GM21717 (cell line): Measurements from ENCODE around the gene COMT.
"Not testable (repeated sequence)": the region's sequence is repeated elsewhere in the genome, so short reads cannot be mapped to it uniquely, and the experiment has no call there.

Source experiments
- ATAC-seq: cut with Tn5 transposase; IDR thresholded peaks from one replicate; pipeline ENCODE4 v1.9.1; 2021; ENCODE audit warnings: mild to moderate bottlenecking, moderate library complexity; ENCODE audit not compliant: unreplicated experiment

Gene COMT

DNA sequence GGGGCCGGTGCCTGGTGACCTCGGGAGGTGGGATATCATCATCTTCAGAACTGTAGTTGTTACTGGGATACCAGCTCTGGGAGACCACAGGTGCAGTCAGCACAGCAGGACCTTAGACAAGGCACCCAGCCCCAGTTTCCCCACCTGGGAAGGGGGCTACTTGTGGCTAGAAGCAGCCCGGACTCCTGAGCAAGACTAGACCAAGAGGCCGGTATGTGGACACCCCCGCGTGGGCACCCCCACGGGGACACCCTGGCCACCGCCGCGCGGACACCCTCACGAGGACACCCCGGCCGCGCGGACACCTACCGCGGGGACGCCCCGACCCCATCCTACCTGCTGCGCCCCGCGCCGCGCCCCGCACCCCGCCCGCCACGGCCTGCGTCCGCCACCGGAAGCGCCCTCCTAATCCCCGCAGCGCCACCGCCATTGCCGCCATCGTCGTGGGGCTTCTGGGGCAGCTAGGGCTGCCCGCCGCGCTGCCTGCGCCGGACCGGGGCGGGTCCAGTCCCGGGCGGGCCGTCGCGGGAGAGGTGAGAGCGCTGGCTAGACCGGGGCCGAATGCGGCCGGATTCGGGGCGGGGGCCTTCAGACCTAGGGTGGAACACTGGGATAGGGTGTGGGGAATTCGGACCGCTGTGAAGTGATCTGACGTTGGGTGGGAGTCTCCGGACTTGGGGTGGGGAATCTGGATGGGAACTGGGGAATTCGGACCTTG lies at the start of gene COMT, which contains the start of gene TXNRD2:
Gene COMT, plus strand, starts transcription at position 408 of the 718 bp plus-strand sequence. CDS start 20,755 bp downstream, outside the sequence.
Gene TXNRD2, minus strand, starts transcription at position 454 of the 718 bp plus-strand sequence. Its CDS starts 15 bp downstream, at position 439.
- no peak for ATAC-seq

GRCh38 chr22:19892257-19892879 lies 49.2 kb upstream of the COMT start:
- ATAC-seq: no peak

DNA sequence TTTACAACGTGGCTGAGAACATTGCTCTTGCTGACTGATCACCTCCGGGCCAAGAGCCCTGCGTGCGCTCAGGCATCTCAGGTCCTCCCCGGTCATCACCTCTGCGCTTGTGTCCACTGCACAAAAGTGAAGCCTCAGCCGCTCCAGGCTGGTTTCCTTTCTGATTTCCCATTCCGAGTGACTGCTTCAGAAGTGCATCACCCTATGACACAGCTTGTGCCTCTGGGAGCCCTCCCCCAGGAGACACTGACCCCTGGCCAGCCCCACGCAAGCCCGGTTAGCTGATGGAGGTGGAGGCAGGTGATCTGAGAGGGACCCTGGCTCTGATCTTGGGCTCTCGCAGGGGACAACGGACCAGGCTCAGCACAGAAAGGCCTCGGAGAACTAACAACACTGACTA lies 48.6 kb upstream of the COMT start:
- ATAC-seq: no peak

DNA sequence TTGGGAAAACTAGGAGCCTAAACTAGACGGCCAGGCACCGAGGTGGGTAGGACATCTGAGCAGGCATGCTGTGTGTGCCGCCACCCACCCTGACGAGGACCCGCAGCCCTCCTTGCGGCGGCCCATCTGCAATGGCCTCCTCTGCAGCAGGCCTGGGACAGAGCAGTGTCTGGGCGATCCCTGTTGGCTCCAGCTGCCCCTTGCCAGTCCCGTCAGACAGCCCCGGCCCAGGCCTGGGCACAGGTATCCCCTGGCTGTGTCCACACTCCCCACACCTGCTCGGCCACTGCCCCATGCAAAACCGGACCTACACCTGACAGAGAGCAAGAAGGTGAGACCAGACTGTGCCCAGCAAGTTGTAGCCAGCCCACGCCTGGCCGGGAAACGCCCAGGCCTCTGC lies 48.2 kb upstream of the COMT start:
- no peak for ATAC-seq

GRCh38 chr22:19895160-19895849 lies 46.3 kb upstream of the COMT start:
- no peak for ATAC-seq

DNA sequence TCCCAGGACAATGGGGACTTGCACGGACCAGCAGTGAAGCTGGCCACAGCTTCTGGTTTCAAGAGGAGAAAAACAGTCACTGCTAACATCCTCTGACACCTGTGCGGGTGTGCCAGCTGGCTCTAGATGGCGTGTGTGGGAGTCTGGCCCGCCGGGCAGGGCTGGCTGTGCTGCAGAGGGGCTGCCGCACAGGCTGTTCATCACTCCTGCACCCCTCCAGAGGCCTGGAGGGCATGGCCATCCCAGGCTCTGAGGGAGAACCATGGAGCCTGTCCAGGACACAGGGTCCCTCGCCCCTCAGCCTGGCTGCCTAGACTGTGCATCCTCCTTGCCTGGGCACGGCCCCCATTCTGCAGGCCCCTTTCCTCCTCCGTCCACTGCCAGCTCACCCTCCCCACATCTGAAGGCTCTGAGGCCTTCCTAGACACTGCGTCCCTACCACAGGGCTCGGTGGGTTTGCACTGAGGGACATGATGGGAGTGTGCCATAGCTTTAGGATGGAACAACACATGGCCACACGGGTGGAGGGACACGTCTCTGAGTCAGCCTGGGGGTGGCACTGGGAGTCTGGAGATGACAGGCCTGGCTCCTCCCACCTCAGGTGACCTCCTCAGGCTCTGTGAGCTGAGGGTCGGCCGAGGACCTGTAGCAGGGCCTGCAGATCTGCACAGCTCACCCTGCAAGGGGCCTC lies 44.8 kb upstream of the COMT start:
- ATAC-seq: no peak

- ATAC-seq: no peak
Measured at GRCh38 chr22:19897726-19898125, 43.8 kb upstream of the COMT start.

DNA sequence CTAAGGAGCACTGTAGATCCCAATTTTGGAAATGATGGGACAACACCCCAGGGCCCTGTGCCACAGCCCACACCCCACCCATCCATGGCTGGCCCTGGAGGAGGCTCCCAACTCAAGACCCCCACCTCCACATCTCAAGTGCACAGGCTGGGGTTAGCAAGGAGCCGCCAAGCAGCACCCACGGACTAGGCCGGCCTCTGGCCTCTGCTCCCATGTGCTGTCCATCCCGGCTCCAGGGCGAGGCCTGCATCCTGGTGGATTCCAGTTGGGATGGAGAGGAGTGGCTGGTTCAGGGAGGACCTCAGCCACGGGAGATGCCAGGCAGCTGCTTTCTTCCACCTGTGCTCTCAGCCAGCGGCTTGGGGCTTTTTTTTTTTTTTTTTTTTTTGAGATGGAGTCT lies 43.4 kb upstream of the COMT start:
- ATAC-seq: no peak

- no peak for ATAC-seq
Measured at GRCh38 chr22:19898831-19899567, 42.6 kb upstream of the COMT start.

- no peak for ATAC-seq
Measured at GRCh38 chr22:19900707-19901436, 40.7 kb upstream of the COMT start.

DNA sequence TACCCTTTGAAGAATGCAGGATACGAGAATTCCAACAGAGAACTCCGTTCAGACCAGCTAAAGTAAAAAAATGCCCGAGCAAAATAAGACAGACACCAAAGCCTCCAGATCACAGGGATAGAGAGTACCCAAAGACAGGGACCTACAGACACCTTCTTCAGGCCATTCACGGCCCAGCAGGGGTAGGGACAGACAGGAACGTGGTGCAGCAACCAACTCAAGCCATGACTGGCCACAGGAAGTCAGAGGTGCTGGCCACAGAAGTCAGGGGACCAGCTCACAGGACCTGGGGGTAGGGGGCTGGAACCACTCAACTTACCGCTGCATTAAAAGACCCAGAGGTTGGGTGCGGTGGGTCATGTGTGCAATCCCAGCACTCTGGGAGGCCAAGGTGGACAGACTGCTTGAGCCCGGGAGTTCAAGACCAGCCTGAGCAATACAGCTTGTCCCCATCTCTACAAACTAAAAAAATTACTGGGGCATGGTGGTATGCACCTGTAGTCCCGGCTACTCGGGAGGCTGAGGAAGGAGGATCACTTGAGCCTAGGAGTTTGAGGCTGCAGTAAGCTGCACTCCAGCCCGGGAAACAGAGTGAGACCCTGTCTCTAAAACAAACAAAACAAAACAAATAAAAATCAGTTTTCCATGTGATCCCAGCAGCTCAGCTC lies 39.9 kb upstream of the COMT start:
- ATAC-seq: no peak

GRCh38 chr22:19902245-19902715 lies 39.3 kb upstream of the COMT start:
- no peak for ATAC-seq

GRCh38 chr22:19903031-19903430 lies 38.5 kb upstream of the COMT start:
- no peak for ATAC-seq

GRCh38 chr22:19903513-19903912 lies 38.1 kb upstream of the COMT start:
- ATAC-seq: no peak

- ATAC-seq: no peak
Measured at GRCh38 chr22:19904174-19904856, 37.3 kb upstream of the COMT start.

DNA sequence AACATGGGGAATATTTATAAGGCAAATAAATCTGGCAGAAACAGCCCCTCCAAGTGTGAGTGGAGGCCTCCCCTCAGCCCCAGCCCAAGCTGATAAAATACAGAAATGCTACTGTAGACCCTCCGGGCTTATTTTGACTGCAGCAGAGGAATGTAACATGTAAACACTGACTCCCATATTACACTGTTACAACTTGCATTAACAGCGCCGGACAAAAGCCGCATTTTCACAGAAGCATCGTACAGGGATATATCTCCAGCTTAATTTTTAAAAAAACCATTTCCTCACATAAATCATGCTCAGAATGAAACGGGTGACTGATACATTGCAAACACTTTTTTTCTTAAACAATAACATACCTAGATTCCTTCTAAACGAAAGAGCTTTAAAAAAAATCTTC lies 36.6 kb upstream of the COMT start:
- ATAC-seq: no peak

DNA sequence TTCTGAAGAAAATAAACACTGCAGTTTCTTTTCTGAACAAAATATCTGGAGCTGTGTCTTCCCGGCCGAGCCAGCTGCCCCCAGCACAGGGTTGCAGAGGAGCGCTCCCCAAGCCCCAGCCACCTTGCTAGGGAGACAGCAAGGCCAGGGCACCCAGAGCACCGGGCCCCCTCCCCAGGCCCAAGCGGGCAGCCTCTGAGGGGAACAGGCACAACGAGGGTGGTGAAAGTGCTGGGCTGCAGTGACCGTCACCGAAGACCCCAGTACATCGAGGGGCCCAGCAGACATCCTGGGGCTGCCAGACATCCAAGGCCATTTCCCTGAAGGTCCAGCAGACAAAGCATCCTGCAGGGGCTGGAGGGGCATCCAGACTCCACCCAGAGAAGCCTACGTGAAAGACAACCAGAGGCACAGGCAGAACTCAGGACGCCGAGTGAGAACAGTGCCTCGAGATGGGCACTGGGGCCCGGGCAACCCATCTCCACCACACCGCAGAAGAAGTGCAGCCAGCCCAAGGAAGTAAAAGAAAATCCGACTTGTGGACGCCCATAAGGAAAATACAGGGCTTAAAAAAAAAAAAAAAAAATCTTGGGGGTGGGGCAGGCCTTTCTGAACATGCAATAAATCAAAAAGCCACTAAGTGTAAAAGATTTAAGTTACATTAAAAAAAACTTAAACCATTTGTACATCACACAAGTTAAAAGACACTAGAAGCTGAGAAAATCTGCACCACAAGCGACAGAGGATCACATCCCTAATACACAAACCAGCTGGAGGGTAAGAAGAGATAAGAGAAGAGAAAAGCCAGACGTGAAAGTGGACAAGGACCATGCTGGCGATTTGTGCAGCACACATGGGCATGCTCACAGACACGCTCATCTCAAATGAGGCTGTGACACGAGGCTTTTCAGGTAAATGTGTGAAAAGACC lies 36.0 kb upstream of the COMT start:
- ATAC-seq: no peak

- not testable (repeated sequence) for ATAC-seq
Measured at GRCh38 chr22:19906864-19907263, 34.7 kb upstream of the COMT start.
